Esophagus squamous epithelium (tissue), 4 donors: Measurements from ENCODE around the gene MT2A.

Experiments
- CTCF ChIP-seq, 6 experiments: fragments of 450-650 bp in 4 of 6; fragments of 200-600 bp in 2 of 6; sonication (generic) in 2 of 6; IDR thresholded peaks; one replicate each; pipeline ENCODE4 v1.5.1; 2016 to 2019; ENCODE audit warnings: antibody characterized with exemption in 6 of 6, mild to moderate bottlenecking in 4 of 6, moderate library complexity in 4 of 6
- POLR2A ChIP-seq, 4 donors: fragments of 450-650 bp; IDR thresholded peaks; one replicate each; pipeline ENCODE4 v1.6.1; 2017; ENCODE audit warnings: antibody characterized with exemption in 4 of 4, mild to moderate bottlenecking in 4 of 4, moderate library complexity in 3 of 4

- TF ChIP-seq CTCF (IDR thresholded peaks at IDR 0.05) (no peak), POLR2A (IDR thresholded peaks at IDR 0.05) (no peak)
Measured at GRCh38 chr16:56608876-56609462, 585 bp downstream of the MT2A start.
